Lung (tissue), 12 donors: Measurements from ENCODE around the gene SLC6A9. TPM values are rescaled to one million over a fixed set of nuclear protein-coding genes. Genes with fewer than 3 reads are reported as not detected.

Source experiments
- ATAC-seq: fragments of 200-7000 bp; cut with Tn5 transposase; one replicate; pipeline ENCODE4 v1.9.1; 2020; ENCODE audit warnings: moderate number of reproducible peaks; ENCODE audit not compliant: insufficient read depth, low FRiP score
- DNase-seq, 3 donors: peaks; one replicate each; pipeline ENCODE4 v3.0.0-alpha.2; 2013 to 2017
- H3K27ac ChIP-seq, 2 donors: one replicate each; pipeline ENCODE4 v1.5.1; 2013; ENCODE audit warnings: mild to moderate bottlenecking in 2 of 2, moderate library complexity in 2 of 2, control low read depth in 1 of 2, inconsistent platforms in 1 of 2, low read depth in 1 of 2, low read length in 1 of 2
- H3K27me3 ChIP-seq, 3 donors: one replicate each; pipeline ENCODE4 v1.5.1; 2013; ENCODE audit warnings: low read length in 2 of 3; ENCODE audit not compliant: control insufficient read depth in 3 of 3, insufficient read depth in 3 of 3
- H3K36me3 ChIP-seq, 4 donors: one replicate each; pipeline ENCODE4 v1.5.1; 2013; ENCODE audit warnings: low read length in 4 of 4, mild to moderate bottlenecking in 1 of 4, moderate library complexity in 1 of 4; ENCODE audit not compliant: control insufficient read depth in 4 of 4, insufficient read depth in 4 of 4
- H3K4me1 ChIP-seq, 5 donors: one replicate each; pipeline ENCODE4 v1.5.1; 2013; ENCODE audit warnings: low read length in 5 of 5, mild to moderate bottlenecking in 2 of 5, moderate library complexity in 1 of 5; ENCODE audit not compliant: control insufficient read depth in 5 of 5, insufficient read depth in 5 of 5
- H3K4me3 ChIP-seq: one replicate; pipeline ENCODE4 v1.5.1; 2013; ENCODE audit warnings: mild to moderate bottlenecking, control low read depth, moderate library complexity
- H3K9ac ChIP-seq, 2 donors: one replicate each; pipeline ENCODE4 v1.5.1; 2013; ENCODE audit warnings: low read length in 2 of 2, control low read depth in 1 of 2; ENCODE audit not compliant: insufficient read depth in 1 of 2
- H3K9me3 ChIP-seq, 4 donors: one replicate each; pipeline ENCODE4 v1.5.1; 2013; ENCODE audit warnings: low read length in 3 of 4, mild to moderate bottlenecking in 1 of 4, moderate library complexity in 1 of 4; ENCODE audit not compliant: control insufficient read depth in 4 of 4, insufficient read depth in 3 of 4
- WGBS, 2 donors: extraction: QIAGEN DNeasy Blood & Tissue Kit; methylation state at CpG; one replicate each; pipeline ENCODE4 v1.1.7; 2013; 5-methylcytosine and 5-hydroxymethylcytosine counted together
- polyA plus RNA-seq, 2 donors: library from polyadenylated mRNA; stranded (reverse); fragments of 200-250 nt; gene quantifications; one replicate each; pipeline ENCODE4 v1.2.1, GENCODE V29; 2013
- total RNA-seq, 2 donors: library from RNA; depleted of rRNA in 1 of 2; stranded (reverse); fragments of >200 nt in 1 of 2; gene quantifications; one replicate each; pipeline ENCODE4 v1.2.1, GENCODE V29; 2014 to 2021
- TF ChIP-seq, protein P1 (sequence below): IDR thresholded peaks from 2 replicates; pipeline ENCODE4 v1.5.1; 2012; ENCODE audit warnings: mild to moderate bottlenecking; ENCODE audit errors: control extremely low read depth, extremely low read depth
- donor health status: control.
- donor health status: control.
- donor health status: Bipolar disorder and iron deficiency.
- donor health status: healthy.
- donor health status: DM: yes; HTN: yes; CAD: no.

The SLC6A9 gene
- total and polyA plus RNA-seq, 4 donors: 8.7 to 29.9 (median 9.4) TPM

GRCh38 chr1:43983253-43983899, 47.9 kb downstream of the SLC6A9 start:
- 88% methylated on average over 12 of the region's 12 CpGs for WGBS, 2 donors
- H3K36me3 ChIP-seq: peaks cover 2 to 6% (median 5%) of the 10 kb centered on the region in 4 donors
- ATAC-seq (no peak), DNase-seq (no peak)
- H3K4me3 ChIP-seq: no peak overlapping the region
- H3K27me3 ChIP-seq: no peaks in the 10 kb centered on the region
- TF ChIP-seq, protein P1, sequence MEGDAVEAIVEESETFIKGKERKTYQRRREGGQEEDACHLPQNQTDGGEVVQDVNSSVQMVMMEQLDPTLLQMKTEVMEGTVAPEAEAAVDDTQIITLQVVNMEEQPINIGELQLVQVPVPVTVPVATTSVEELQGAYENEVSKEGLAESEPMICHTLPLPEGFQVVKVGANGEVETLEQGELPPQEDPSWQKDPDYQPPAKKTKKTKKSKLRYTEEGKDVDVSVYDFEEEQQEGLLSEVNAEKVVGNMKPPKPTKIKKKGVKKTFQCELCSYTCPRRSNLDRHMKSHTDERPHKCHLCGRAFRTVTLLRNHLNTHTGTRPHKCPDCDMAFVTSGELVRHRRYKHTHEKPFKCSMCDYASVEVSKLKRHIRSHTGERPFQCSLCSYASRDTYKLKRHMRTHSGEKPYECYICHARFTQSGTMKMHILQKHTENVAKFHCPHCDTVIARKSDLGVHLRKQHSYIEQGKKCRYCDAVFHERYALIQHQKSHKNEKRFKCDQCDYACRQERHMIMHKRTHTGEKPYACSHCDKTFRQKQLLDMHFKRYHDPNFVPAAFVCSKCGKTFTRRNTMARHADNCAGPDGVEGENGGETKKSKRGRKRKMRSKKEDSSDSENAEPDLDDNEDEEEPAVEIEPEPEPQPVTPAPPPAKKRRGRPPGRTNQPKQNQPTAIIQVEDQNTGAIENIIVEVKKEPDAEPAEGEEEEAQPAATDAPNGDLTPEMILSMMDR: no peak
- no peak overlapping the region for H3K27ac ChIP-seq
- peaks cover 0 to 15% (median 4%) of the 10 kb centered on the region in 5 donors for H3K4me1 ChIP-seq
- H3K9ac ChIP-seq: no peak overlapping the region
- H3K9me3 ChIP-seq: no peaks in the 10 kb centered on the region

- TF ChIP-seq, protein P1: no peak
- peaks cover 0 to 18% (median 6%) of the 10 kb centered on the region in 5 donors for H3K4me1 ChIP-seq
- no peak overlapping the region for H3K27ac ChIP-seq
- H3K36me3 ChIP-seq: peaks cover 2 to 9% (median 5%) of the 10 kb centered on the region in 4 donors
- no peaks in the 10 kb centered on the region for H3K9me3 ChIP-seq
- no peaks in the 10 kb centered on the region for H3K27me3 ChIP-seq
- no peak for DNase-seq
- 41 to 76% methylated on average over 15 of the region's 15 CpGs for WGBS, 2 donors
- ATAC-seq: no peak
- no peak overlapping the region for H3K4me3 ChIP-seq
- H3K9ac ChIP-seq: no peak overlapping the region
Observed at GRCh38 chr1:43982808-43983207, 48.5 kb downstream of the SLC6A9 start.

- DNase-seq (no peak), ATAC-seq (no peak)
- TF ChIP-seq, protein P1: no peak
- Histone ChIP-seq H3K4me3 (no peak overlapping the region), H3K9ac (no peak overlapping the region), H3K9me3 (no peaks in the 10 kb centered on the region), H3K36me3 (peaks cover 2 to 12% (median 7%) of the 10 kb centered on the region in 4 donors), H3K27ac (no peak overlapping the region), H3K4me1 (peaks cover 0 to 18% (median 6%) of the 10 kb centered on the region in 5 donors), H3K27me3 (no peaks in the 10 kb centered on the region)
- 88 to 96% methylated on average over 8 of the region's 8 CpGs for WGBS, 2 donors
Observed at GRCh38 chr1:43982241-43982640, 49.0 kb downstream of the SLC6A9 start.
